HG02610 (cell line): Measurements from ENCODE around the gene BCL2L15.

ENCODE experiments used
- ATAC-seq: cut with Tn5 transposase; IDR thresholded peaks from one replicate; pipeline ENCODE4 v1.9.1; 2021; ENCODE audit warnings: mild to moderate bottlenecking, moderate library complexity; ENCODE audit not compliant: unreplicated experiment

Gene BCL2L15

GRCh38 chr1:113912594-113913311 lies 25.4 kb upstream of the BCL2L15 start:
- no peak for ATAC-seq

DNA sequence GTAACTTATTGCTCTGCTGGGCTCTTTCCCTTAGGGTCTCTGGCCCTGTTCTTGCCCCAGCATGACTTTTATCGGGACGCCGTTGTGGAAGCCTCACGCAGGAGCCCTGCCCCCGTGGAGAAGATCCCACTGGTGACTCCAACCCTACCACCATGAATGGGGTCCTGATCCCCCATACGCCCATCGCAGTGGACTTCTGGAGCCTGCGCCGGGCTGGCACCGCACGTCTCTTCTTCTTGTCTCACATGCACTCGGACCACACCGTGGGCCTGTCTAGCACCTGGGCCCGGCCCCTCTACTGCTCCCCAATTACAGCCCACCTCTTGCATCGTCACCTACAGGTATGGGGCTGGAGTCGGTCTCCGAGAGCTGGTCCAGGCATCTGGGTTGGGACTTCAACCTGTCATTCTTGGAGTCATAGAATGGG lies 18.1 kb upstream of the BCL2L15 start:
- no peak for ATAC-seq

DNA sequence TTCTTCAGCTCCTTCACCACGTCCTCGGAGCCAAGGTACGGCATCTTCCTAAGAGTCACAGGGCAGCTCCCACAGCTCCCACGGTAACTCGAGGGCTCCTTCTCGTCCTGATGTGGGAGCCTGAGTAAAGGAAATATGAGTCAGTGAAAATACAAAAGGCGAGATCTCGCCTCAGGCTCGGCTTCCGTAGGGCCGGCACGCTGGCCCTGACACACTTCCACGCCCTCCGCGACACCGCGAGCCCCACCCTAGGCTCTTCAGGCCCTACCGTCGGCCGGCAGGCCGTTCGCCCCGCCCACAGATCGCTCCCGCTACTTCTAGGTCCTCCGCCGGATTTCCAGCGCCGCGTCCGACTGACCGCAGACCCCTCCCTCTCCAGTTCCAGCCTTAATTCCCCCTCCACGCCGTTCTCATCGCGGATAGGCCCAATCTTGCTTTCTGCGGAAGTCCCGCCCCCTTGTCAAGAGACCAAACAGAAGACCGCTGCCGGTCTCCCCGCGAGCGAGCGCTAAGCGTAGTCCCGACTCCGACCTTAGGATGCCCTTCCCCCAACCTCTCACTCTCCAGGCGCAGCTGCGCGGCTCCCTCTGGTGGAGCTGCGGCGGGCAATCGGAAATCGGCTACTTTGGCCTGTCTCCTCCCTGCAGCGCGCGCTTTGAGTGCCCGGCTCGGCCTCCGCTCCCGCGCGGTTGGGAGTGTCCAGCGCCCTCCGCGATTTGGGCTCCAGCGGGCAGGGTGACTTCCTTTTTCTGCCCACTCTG lies 17.5 kb upstream of the BCL2L15 start, which contains the start of the genes AP4B1 and DCLRE1B:
AP4B1 (minus strand) TSS at position 126 of the 761 bp plus-strand sequence; CDS start at position 44, 82 bp downstream.
DCLRE1B (plus strand) TSS at position 653 of the 761 bp plus-strand sequence. CDS start 261 bp downstream, outside the sequence.
- peak; percentile 91 for ATAC-seq

GRCh38 chr1:113904293-113904673 lies 16.9 kb upstream of the BCL2L15 start:
- ATAC-seq, result peak; percentile 31

GRCh38 chr1:113903501-113904292 lies 16.3 kb upstream of the BCL2L15 start:
- ATAC-seq, result no peak

- no peak for ATAC-seq
These were observed 13.8 kb upstream of the BCL2L15 start for GRCh38 chr1:113901191-113901590.

GRCh38 chr1:113899111-113899510 lies 11.7 kb upstream of the BCL2L15 start:
- ATAC-seq, result no peak

- ATAC-seq, result no peak
These were observed 10.9 kb upstream of the BCL2L15 start for GRCh38 chr1:113898241-113898814.

DNA sequence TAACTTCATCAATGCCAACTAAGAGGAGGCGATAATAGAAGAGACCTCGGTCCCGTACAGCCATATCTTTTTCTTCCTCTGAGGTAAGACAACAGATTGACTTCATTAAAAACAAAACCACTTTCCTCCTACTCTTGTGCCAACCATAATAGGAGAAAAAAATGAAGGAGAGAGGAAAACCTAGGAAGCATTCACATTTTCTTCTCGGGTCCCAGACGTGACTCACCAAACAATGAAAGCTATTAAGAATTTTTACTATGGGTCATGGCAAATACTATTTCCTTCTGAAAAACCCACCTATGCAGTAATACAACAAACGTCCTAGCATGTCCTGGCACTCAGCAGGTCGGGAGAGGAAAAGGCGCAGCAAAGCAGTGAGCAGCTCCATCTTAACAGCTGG lies 8.6 kb upstream of the BCL2L15 start:
- ATAC-seq, result no peak

DNA sequence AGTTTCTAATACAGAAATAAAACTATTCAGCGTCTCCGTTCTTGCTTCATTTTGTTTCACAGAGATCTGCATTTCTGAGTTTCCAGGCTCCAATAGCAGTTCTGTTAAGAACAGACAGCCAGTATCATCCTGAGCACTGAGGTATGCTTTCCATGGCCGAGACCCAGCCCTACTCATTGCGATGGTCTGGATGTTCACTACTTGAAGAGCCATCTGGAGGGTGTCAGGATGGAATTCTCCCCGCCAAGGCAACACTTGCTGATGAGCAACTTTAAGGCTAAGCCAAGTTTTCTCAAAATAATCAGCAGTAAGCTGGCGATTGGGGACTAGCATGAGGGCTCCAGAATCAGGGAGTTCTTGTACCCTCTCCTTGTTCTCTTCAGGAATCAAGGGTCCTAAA lies 7.7 kb upstream of the BCL2L15 start:
- ATAC-seq, result no peak

DNA sequence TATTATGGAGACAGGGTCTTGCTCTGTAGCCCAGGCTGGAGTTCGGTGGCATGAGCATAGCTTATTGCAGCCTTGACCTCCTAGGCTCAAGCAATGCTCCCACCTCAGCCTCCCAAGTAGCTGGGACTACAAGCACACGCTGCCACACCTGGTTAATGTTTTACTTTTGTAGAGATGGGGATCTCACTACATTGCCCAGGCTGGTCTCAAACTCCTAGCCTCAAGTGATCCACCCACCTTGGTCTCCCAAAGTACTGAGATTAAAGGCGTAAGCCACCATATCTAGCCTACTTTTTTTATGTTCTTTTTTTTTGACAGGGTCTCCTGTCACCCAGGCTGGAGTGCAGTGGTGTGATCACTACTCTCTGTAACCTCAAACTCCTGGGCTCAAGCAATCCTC lies 5.9 kb upstream of the BCL2L15 start:
- ATAC-seq, result no peak

- no peak for ATAC-seq
These were observed 4.3 kb upstream of the BCL2L15 start for GRCh38 chr1:113891631-113892220.

DNA sequence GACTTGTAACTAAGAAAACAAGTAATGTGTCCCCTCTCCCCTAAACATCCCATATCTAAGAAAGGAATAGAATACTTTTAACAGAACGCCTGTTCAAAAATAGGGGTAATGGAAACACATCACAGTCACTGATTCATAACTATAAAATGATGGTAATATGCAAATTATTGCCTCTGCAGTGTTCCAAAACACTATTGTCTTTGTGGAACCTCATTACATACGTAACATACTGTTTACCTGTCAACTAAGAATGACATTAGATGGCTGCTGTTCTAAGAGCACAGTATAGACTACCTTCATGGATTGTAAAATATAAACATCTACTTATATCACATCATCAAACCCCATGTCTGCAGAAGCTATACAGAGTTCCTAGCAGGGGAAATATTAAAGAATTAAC lies 3.4 kb upstream of the BCL2L15 start:
- ATAC-seq, result no peak

- ATAC-seq, result no peak
These were observed 672 bp downstream of the BCL2L15 start for GRCh38 chr1:113886417-113887401.

- no peak for ATAC-seq
These were observed 5.7 kb downstream of the BCL2L15 start for GRCh38 chr1:113881661-113882060.

- no peak for ATAC-seq
These were observed 7.7 kb downstream of the BCL2L15 start for GRCh38 chr1:113879739-113880038.

DNA sequence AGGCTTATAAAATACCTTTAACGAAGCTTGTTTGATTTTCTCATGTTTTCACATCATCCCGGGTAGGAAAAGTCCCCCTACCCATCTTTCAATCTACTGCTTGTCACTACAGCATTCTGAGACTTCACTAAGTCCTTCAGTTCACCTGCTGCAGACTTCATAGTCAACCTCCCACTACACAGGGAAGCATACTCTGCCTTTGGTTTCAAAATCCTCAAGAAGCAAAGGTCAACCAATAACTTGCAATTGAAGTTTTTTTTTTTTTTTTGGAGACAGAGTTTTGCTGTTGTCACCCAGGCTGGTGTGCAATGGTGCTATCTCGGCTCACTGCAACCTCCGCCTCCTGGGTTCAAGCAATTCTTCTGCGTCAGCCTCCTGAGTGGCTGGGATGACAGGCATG lies 11.2 kb downstream of the BCL2L15 start:
- ATAC-seq, result no peak

- ATAC-seq, result no peak
These were observed 11.7 kb downstream of the BCL2L15 start for GRCh38 chr1:113875714-113876113.

DNA sequence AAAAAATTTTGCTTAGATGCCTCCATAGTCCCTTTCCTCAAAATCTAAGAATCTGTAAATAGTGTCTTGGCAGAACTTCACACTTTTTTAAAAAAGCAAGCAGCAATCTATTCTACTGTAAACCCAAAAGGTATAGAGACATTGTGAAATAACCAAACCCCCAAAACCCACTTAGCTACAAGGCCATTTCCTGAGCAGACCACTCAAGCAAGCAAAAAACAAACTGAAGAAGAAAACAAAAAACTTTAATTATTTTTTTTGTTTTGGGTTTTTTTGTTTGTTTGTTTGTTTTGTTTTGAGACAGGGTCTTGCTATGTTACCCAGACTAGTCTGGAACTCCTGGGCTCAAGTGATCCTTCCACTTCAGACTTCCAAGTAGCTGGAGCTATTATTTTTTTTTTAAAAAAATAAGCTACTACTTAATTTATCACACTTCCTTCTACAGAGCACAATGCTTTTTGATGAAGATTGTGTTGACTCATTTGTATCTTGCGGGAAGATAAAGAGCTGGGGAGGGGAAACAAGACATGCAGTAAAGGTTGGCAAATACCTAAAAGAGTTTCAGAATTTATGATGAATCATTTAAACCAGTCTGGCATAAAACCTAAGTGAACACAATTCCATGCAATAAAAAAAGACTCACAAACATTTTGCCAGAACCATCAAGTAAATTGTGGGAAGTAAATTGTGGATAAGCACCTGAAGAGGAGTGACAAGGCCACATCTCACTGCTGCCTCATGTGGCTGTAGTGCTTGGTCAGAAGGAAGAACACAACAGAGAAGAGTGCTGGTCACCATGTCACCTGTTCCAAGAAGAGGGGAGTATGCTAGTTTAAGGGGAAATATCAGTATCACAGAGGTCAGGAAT lies 13.1 kb downstream of the BCL2L15 start:
- peak; percentile 41 for ATAC-seq
